GM19240 (cell line): ENCODE results near the gene VEZT.
"Not testable (repeated sequence)": the region's sequence is repeated elsewhere in the genome, so short reads cannot be mapped to it uniquely, and the experiment has no call there.

Source experiments
- DNase-seq: peaks from one replicate; pipeline ENCODE4 v3.0.0; 2011; ENCODE audit warnings: low spot score; ENCODE audit not compliant: insufficient read length

VEZT gene

DNA sequence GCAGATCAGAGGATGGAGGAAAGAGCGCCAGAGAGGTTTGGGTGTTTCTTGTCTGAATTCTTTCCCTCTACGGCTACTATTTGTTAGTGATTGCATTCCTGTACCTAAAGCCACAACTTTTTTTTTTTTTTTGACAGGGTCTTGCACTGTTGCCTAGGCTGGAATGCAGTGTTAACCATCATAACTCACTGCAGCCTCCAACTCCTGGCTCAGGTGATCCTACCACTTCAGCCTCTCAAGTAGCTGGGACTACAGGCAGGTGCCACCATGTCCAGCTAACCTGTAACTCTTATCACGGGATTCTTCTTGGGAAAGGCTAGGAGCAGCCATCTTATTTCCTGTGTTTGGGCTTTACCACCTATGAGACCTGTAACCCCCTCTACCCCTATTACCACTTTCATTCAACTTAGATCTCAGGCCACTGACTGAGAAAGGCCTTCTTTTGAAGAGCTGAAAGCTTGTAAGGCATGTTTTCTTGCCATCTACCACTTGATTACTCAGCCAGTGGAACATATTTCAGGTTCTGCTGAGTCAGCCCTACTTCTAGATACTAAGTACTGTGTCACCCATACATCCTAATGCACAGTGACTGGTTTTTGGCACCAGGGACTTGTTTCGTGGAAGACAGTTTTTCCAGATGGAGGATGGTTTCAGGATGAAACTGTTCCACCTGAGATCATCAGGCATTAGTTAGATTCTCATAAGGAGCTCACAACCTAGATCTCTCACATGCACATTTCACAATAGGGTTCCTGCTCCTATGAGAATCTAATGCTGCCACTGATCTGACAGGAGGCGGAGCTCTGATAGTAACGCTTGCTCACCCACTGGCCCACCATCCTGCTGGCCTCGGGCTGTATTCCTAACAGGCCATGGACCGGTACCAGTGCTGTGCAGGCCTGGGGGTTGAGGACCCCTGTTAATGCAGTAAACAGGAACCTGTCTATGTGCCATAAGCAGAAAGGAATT is 6.9 kb downstream of the VEZT start:
- DNase-seq: no peak

GRCh38 chr12:95225645-95226212 is 8.1 kb downstream of the VEZT start:
- no peak for DNase-seq

DNA sequence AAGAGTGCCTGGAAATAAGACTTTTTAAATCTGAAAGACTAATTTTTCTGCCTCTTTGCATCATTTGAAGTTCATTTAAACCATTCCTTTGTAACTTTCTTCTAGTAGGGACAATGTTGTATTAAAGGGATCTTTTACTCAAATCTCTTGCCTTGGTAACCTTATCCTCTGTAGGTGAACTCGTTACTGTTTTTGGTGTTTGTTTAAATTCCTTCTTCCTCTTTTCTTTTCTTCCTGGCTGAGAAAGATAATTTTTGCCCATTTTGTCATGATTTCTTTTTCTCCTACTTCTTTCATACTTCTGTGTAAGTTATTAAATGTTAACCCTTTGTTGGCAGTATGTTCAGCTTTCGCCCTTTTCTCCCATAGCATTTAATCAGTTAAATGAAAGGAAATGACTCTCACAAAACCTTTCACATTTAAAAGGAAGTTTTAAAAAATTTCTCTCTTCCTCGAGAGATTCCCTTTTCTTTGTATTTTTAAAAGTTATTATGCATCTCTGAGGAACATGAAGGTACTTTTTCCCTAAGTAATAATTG is 10.3 kb downstream of the VEZT start:
- no peak for DNase-seq

DNA sequence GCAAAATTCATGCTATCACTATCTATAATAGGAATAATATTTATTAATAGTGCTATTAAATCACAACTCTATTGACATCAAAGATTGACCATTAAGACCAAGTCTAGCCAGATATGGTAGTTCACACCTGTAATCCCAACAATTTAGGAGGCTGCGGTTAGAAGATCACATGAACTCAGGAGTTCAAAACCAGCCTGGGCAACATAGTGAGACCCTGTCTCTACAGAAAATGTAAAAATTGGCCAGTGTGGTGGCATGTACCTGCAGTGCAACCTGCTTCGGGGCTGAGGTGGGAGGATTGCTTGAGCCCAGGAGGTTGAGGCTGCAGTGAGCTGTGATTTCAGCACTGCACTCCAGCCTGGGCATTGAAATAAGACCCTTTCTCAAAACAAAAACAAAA is 11.0 kb downstream of the VEZT start:
- no peak for DNase-seq

DNA sequence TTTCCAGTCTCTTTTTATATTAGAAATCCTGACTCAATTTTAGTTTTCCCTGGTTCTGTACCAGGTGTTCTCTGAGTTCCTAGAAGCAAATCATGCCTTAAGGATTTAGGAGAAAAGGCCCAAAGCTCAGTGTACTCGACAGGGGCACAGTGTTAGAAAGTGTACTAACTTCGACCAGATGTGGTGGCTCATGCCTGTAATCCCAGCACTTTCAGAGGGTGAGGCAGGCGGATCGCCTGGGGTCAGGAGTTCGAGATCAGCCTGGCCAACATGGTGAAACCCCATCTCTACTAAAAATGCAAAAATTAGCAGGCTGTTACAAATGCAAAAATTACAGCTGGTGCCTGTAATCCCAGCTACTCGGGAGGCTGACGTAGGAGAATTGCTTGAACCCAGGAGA is 12.0 kb downstream of the VEZT start:
- DNase-seq: no peak

DNA sequence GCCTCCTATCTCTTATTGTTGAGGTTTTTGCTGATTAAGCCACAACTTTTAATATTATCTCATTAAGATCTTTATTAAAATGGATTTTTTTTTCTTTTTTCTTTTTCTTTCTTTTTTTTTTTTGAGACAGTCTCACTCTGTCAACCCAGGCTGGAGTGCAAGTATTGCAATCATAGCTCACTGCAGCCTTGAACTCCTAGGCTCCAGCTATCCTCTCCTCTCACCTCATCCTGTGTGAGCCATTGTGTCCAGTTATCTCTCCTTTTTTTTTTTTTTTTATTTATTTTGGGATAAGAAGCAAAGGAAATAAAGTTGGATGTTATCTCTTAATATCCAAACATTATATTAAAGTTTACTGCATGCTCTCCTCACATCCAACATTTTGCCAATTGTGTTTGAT is 12.7 kb downstream of the VEZT start:
- no peak for DNase-seq

- no peak for DNase-seq
Observed at GRCh38 chr12:95231190-95231589, 13.6 kb downstream of the VEZT start.

DNA sequence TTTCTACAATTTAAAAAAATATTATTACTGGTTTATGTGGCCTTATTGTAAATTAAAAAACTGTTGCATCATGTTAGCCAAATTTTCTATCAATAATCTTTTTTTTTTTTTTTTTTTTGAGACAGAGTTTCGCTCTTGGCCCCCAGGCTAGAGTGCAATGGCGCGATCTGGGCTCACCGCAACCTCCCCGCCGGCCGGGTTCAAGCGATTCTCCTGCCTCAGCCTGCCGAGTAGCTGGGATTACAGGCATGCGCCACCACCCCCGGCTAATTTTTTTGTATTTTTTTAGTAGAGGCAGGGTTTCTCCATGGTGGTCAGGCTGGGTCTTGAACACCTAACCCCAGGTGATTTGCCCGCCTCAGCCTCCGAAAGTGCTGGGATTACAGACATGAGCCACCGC is 16.6 kb downstream of the VEZT start:
- DNase-seq: not testable (repeated sequence)

DNA sequence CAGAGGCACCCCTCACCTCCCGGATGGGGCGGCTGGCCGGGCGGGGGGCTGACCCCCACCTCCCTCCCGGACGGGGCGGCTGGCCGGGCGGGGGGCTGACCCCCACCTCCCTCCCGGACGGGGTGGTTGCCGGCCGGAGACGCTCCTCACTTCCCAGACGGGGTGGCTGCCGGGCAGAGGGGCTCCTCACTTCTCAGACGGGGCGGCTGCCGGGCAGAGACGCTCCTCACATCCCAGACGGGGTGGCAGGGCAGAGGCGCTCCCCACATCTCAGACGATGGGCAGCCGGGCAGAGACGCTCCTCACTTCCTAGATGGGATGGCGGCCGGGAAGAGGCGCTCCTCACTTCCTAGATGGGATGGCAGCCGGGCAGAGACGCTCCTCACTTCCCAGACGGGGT is 18.0 kb downstream of the VEZT start:
- DNase-seq: not testable (repeated sequence)

DNA sequence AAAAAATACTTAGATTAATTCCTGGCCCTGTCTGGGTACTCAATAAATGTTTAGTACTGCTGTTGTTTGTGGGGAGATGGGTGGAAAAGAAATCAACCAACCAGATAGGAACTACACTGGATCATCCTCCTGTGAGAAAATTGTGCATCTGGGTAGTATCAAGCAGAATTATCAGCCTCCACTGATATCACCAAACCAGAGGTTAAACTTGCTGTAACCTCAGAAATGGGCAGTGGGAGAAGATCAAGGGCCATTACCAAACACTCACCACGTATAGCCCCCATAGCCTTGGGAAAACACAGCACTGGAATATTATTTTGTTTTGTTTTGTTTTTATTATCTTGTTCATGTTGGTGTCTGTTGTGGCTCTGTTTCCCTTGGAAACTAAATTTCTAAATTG is 19.7 kb downstream of the VEZT start:
- no peak for DNase-seq

DNA sequence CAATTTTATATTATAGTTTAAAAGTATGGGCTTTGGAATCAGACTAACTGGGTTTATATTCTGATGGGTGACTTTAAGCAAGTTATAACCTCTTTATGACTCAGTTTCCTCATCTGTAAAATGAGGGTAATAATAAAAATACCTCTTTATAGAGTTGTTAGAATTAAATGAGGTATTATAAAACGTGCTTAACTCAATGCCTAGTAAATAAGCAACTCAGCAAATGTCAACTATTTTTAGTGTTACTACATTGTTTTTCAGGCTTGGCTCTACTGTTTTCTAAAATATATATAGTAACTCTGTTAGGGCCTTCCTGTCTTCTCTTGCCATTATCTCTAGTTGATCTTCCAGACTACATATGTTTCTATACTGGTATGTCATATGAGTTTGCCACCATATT is 20.5 kb downstream of the VEZT start:
- no peak for DNase-seq

DNA sequence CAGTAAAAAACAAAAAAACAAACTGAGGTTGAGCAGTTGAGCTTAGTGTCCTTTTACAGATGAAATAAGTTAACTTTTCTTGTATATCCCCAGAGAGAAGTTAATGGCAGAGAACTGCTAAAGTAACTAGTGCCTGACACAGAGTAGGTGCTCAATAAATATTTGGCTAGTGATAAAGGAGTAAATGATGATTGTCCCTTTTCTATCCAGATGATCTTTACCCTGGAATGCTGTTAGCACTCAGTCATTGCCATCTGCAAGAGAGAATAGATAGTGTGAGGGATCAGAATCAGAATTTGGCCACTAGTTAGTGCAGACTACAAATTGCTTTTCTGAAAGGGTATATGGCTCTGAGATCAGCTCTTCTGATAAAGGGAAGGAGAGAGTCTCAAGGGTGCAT is 21.6 kb downstream of the VEZT start:
- no peak for DNase-seq

DNA sequence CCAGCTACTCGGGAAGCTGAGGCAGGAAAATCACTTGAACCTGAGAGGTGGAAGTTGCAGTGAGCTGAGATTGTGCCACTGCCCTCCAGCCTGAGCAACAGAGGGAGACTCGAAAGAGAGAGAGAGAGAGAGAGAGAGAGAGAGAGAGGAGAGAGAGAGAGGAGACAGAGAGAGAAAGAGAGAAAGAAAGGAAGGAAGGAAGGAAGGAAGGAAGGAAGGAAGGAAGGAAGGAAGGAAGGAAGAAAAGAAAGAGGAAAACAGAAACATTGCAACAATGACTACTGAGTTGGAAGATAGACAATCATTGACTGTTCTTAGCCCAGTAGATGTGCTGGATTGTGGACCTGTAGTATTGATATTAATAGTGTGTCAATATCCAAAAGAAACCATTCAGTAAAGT is 22.2 kb downstream of the VEZT start:
- DNase-seq: not testable (repeated sequence)

GRCh38 chr12:95240556-95240955 is 22.9 kb downstream of the VEZT start:
- DNase-seq: no peak

DNA sequence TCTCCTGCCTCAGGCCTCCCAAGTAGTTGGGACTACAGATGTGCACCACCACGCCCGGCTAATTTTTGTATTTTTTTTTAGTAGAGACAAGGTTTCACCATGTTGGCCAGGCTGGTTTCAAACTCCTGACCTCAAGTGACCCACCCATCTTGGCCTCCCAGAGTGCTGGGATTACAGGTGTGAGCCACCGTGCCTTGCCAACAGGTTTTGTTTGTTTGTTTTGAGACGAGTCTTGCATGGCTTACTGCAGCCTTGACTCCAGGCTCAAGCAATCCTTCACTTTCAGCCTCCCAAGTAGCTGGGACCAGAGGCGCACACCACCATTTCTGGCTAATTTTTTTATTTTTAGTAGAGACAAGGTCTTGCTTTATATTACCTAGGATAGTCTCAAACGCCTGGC is 23.5 kb downstream of the VEZT start:
- not testable (repeated sequence) for DNase-seq

DNA sequence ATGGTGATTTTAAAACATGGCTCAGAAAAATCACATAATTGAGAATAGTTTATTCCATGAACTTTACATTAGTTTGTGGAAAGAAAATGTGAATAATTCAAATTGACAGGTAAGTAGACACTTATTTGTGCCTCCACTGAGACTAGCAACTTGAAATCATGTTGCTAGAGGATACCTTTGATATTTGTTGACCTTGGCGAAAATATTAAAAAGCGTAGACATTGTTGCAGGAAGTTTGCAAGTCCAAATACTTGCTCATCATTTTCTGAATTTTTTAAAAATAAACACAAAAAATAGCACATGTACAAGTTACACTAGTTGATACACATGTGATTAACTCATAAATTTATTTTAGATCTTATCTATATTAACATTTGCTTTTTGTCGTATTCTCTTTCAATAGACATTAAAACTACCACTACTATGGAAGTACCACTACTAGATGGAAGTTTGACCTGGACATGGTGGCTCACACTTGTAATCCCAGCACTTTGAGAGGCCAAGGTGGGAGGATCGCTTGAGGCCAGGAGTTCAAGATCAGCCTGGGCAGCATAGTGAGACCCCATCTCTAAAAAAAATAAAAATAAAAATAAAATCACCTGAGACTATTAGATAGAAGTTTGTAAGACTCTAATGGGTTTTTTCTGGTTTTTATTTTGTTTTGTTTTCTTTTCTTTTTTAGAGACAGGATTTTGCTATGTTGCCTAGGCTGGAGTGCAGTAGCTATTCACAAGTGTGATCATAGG is 24.3 kb downstream of the VEZT start:
- no peak for DNase-seq

- DNase-seq: no peak
Observed at GRCh38 chr12:95243497-95244183, 26.0 kb downstream of the VEZT start.

- DNase-seq: no peak
Observed at GRCh38 chr12:95244350-95244749, 26.7 kb downstream of the VEZT start.

- no peak for DNase-seq
Observed at GRCh38 chr12:95248095-95248494, 30.5 kb downstream of the VEZT start.

DNA sequence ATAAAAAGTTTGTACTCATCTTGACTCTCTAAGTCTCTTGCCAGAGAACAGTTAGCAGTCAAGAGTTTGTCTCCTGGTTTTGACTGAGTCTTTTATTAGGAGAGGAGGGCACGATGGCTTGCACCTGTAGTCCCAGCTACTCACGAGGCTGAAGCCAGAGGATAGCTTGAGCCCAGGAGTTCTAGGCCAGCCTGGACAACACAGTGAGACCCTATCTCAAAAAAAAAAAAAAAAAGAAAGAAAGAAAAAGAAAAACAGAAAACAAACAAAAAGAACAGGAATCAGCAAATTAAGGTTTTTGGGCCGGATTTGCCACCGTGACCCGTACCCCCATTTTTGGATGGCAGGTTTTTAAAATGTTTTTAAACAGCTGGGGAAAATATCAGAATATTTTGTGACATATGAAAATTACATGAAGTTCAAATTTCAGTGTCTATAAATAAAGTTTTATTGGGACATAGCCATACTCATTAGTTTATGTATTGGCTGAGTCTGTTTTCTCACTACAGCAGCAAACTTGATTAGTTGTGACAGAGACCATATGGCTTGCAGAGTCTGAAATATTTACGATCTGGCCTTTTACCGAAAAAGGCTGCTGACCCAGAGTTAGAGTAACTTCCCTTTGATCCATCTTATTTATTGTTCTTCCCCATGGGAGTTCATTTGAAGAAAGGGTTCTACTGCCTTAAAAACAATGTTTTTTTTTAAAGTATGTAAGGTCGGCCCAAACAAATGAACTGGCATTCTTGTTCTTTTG is 31.2 kb downstream of the VEZT start:
- DNase-seq: no peak

- DNase-seq: no peak
Observed at GRCh38 chr12:95253386-95253785, 35.8 kb downstream of the VEZT start.
